Stimulated activated CD4-positive, alpha-beta T cell treated with anti-CD3 and anti-CD28 coated beads, Interleukin-15, amount 100 ng/mL, for 24 hours (primary cell): ENCODE results near the gene FLRT3.
A peak's percentile ranks its signal among the peaks of the same experiment; 100 is the strongest.

ENCODE experiments used
- DNase-seq: peaks from one replicate; pipeline ENCODE4 v3.0.0-alpha.2; 2020

The FLRT3 gene

GRCh38 chr20:14337400-14338171 lies at the start of gene FLRT3:
Gene FLRT3, minus strand, starts transcription at chr20:14337612. Its CDS starts 10,106 bp downstream, at chr20:14327506.
- peak; percentile 9 for DNase-seq

- DNase-seq: no peak
Measured at GRCh38 chr20:14386726-14387125, 49.3 kb upstream of the FLRT3 start.

- DNase-seq: no peak
Measured at GRCh38 chr20:14385176-14385740, 47.8 kb upstream of the FLRT3 start.

- no peak for DNase-seq
Measured at GRCh38 chr20:14384416-14385175, 47.2 kb upstream of the FLRT3 start.

GRCh38 chr20:14383335-14383734 lies 45.9 kb upstream of the FLRT3 start:
- no peak for DNase-seq

- DNase-seq: no peak
Measured at GRCh38 chr20:14378326-14378725, 40.9 kb upstream of the FLRT3 start.

- no peak for DNase-seq
Measured at GRCh38 chr20:14375416-14375985, 38.1 kb upstream of the FLRT3 start.

GRCh38 chr20:14374196-14374595 lies 36.8 kb upstream of the FLRT3 start:
- no peak for DNase-seq

GRCh38 chr20:14361509-14362345 lies 24.3 kb upstream of the FLRT3 start:
- no peak for DNase-seq

- no peak for DNase-seq
Measured at GRCh38 chr20:14360416-14360815, 23.0 kb upstream of the FLRT3 start.

GRCh38 chr20:14355791-14356190 lies 18.4 kb upstream of the FLRT3 start:
- no peak for DNase-seq

GRCh38 chr20:14344746-14345145 lies 7.3 kb upstream of the FLRT3 start:
- no peak for DNase-seq

- no peak for DNase-seq
Measured at GRCh38 chr20:14343491-14344065, 6.2 kb upstream of the FLRT3 start.

GRCh38 chr20:14342918-14343317 lies 5.5 kb upstream of the FLRT3 start:
- DNase-seq: no peak

- no peak for DNase-seq
Measured at GRCh38 chr20:14341801-14342200, 4.4 kb upstream of the FLRT3 start.

- DNase-seq: no peak
Measured at GRCh38 chr20:14336686-14337085, 726 bp downstream of the FLRT3 start.

- DNase-seq: no peak
Measured at GRCh38 chr20:14335052-14335451, 2.4 kb downstream of the FLRT3 start.

GRCh38 chr20:14334306-14334930 lies 3.0 kb downstream of the FLRT3 start:
- no peak for DNase-seq

- no peak for DNase-seq
Measured at GRCh38 chr20:14333721-14334120, 3.7 kb downstream of the FLRT3 start.

GRCh38 chr20:14332866-14333265 lies 4.5 kb downstream of the FLRT3 start:
- DNase-seq: no peak

- no peak for DNase-seq
Measured at GRCh38 chr20:14331646-14332045, 5.8 kb downstream of the FLRT3 start.

- DNase-seq: no peak
Measured at GRCh38 chr20:14319704-14320103, 17.7 kb downstream of the FLRT3 start.
